GM20431 (cell line): ENCODE measurements around the gene MCC.

Source experiments
- in situ Hi-C: fragments of 300-500 bp; cut with MseI, MboI; formaldehyde crosslinking; loops from one replicate; pipeline ENCODE4 v1.15.0; 2020; ENCODE audit warnings: low sequenced_read_pairs; ENCODE audit not compliant: unreplicated experiment

MCC gene

DNA sequence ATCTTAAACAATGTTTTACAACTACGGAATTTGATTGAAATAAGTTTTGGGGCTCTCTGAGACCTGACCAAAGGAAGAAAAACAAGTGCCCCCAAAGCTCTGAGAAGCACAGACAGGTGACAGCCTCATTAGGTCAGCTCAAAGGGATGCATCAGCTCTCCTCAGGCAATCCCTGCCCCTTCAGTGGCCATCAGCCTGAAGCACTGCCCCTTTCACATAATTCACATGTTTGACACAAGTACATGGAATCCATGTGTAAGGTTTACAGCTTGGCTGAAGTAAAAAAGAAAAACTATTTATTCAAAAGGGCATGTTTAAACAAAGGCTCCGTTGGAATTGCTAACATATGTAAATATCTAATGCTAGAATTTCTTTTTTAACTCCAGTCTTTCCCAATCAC, 109.7 kb downstream of the MCC start:
- in situ Hi-C loops = loop anchor here (25.0 kb wide), 1 partner anchor 234 kb away; no protein-coding TSS in a partner anchor

DNA sequence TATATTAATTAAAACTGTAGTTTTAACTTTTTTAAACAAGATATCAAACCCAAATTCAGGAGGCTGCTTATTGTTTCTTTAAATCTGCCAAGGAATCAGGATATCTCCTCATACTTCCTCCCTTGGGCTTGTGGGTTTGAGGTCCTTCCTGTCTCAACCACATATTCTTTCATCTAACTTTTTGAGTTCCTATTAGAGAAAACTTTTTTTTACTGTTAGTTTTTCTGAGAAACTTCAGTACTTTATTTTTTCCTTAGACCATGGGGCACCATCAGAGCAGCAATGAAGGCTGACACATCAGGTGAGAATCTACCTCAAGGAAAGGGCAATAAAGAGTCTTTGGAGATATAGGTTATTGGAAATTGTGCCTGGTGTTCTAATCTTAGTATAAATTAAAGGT, 110.2 kb downstream of the MCC start:
- in situ Hi-C loops = loop anchor here (25.0 kb wide), 1 partner anchor 234 kb away; no protein-coding TSS in a partner anchor

DNA sequence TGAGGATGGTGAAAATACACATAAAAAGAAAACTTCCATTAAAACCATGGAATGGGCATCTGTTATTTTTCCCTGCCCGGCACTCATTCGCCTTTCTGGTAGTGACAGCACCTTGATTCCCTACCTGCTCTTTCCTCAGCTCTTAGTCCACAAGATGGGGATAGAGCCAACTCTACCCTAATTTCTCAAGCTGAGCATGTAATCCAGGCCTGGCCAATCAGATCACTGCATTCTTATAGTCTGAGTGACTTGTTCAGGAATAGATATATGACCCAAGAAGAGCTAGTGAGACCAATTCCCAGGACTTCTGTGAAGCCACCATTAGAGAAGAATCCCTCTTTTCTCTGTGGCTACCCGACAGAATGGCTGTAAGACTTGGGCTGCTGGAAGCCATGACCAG, 111.6 kb downstream of the MCC start:
- in situ Hi-C loops = loop anchor here (25.0 kb wide), 1 partner anchor 236 kb away; no protein-coding TSS in a partner anchor

DNA sequence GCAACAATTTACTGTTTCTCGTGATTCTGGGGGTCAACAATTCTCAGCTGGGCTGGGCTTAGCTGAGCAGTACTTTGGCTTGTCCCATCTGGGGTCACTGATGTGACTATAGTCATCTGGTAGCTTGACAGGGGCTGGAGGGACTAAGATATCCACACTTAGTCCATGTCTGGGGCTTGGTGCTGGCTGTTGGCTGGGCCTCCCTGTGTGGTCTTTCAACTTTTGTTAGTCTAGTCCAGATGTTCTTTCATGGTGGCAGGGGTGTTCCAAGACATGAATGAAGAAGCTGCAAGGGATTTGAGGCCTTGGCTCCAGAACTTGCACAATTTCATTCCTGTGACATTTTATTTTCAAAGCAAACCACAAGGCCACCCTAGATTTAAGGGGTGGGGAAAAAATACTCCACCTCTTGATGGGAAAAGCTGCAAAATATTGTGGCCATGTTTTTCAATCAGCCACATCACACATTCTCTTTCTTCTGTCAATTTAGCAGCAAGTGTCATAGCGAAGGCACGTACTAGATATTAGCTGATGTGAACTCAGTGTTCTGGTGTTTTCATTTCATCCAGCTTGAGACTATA, 112.7 kb downstream of the MCC start:
- in situ Hi-C loops = loop anchor here (25.0 kb wide), 1 partner anchor 237 kb away; no protein-coding TSS in a partner anchor

DNA sequence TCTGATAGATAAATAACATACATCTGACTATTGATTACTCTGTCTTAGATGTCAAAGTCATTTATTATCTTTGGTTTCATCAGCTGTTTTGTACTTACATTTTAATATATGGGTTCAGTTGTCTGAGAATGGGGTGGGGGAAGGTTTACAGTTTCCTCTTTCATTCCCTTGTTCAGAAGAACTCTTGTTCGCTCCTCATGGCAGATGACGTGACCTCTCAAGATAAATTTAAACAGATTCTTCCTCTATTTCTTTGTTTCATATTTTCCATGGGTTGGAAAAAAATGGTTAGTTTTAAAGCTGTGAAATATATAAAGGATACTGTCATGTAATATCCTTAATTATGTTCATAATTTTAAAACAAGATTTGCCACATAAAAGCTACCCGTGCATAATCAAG, 114.8 kb downstream of the MCC start:
- in situ Hi-C loops = no loop called here

DNA sequence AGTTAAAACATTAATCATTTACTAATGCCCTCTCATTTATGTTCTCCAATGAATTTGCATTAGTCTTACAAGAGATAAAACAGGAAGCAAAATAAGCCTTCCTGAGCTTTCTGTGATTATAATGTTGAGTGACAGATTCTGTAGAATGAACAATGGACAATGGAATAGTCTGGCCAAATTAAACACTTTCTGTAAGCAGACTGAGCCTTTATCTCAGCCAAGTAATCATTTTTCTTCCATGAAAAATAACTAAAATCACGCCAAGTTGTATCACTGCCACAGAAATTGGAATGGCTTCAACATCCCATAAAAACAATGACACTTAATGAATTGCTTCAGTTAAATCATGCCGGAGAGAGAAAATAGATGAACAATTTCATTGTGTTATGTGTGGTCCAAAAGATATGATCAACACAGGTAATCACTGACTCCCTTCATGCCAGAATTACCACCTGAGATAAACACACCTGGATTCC, 116.5 kb downstream of the MCC start:
- in situ Hi-C loops = no loop called here

DNA sequence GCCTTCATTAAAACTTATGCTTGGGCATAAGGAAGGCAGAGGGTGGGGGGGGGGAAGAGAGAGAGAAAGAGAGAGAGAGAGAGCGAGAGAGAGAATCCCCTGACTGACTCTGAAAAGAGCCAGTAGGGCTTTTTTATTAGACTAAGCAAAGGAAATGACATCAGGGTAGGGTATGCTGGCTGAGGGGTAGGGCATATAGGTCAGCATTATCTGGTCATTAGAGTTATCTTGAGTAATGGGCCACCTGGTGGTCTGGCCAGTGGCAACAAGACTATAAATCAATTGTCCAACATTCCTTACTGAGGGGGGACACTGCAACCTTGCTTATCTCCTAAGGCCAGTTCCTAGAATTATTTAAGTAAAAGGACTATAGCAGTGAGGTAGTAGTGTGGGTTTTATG, 120.7 kb downstream of the MCC start:
- in situ Hi-C loops = no loop called here

DNA sequence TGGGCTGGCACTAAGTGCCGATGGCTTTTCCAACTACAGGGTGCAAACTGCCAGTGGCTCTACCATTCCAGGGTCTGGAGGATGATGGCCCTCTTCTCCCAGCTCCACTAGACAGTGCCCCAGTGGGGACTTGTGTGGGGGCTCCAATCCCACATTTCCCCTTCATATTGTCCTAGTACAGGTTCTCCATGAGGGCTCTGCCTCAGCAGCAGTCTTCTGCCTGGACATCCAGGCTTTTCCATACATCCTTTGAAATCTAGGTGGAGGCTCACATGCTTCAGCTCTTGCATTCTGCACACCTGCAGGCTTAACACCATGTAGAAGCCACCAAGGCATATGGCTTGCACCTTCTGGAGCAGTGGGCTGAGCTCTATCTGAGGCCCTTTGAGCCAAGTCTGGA, 123.8 kb downstream of the MCC start:
- in situ Hi-C loops = no loop called here

DNA sequence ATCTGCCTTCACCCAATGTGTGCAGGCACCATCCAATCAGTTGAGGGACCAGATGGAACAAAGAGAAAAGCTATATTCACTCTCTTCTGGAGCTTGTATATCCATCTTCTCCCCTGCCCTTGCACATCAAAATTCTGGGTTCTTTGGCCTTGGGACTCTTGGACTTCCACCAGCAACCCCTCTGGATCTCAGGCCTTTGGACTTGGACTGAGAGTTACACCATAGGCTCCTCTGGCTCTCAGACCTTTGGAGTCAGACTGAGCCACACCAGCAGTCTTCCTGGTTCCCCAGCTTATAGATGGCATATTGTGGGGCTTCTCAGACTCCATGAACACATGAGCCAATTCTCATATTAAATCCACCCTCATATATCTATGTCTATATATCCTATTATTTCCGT, 126.6 kb downstream of the MCC start:
- in situ Hi-C loops = no loop called here

DNA sequence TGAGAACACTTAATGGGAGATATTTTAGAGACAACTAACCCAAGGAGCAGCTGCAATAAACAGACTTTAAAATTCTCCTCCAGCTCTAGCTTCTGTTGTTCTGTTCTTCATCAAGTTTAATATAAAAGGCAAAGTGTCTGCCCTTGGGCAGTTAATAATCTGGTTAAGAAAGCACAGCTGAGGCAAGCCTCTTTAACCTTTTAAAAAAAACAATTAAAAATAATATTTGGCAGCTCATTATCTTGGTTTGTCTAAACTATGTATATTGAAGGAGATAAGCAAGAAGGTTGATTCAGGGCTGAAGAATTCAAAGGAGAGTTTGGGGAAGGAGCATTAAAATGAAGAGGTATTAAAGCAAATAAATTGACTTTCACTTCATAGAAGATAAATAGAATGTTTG, 128.8 kb downstream of the MCC start:
- in situ Hi-C loops = no loop called here

DNA sequence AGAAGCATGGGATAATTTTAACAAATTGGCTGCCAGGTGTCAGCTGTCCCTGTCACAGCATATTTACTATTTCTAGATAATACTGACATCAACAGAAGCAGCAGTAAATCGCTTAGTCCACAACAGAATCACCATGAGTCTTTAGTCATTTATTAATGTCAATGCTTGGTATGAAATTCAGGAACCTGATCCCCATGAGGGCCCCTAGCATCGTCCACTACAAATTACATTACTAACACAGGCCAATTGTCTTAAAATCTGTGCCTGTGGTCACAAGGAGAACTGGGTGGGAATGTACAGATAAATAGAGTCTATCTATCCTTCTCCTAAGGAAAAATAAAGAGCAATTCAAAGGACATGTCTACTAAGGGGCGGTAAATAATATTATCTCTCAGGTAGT, 129.6 kb downstream of the MCC start:
- in situ Hi-C loops = no loop called here

DNA sequence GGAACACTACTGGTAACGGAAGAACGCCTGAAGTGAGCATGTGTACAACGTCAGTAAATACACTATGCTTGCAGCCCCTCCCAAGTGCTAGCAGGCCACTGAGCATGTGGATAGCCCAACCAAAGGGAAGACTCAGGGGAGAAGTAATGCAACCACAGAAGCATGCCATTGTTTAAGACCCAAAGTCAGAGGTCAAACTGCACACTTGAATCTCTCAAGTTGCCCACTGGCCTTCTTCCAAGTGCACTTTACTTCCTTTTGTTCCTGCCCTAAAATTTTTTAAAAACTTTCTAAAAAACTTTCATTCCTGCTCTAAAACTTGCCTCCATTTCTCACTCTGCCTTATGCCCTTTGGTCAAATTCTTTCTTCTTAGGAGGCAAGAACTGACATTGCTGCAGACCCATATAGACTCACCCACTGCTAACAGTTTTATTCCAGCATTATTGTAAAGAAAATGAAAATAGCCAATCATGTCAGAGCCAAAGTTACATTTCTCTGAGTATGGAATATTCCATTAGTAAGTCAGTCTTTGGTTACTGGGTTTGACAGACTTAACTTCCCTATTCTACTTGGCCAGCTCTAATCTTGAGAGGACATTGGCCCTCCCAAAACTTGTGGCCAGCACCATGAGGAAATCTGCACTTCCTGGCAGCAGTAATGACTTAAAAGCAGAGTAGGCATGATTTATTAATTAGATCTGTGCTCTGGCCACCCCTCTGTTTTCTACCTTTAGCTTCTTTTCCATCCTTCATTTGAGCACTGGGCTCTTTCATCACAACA, 130.4 kb downstream of the MCC start:
- in situ Hi-C loops = no loop called here

DNA sequence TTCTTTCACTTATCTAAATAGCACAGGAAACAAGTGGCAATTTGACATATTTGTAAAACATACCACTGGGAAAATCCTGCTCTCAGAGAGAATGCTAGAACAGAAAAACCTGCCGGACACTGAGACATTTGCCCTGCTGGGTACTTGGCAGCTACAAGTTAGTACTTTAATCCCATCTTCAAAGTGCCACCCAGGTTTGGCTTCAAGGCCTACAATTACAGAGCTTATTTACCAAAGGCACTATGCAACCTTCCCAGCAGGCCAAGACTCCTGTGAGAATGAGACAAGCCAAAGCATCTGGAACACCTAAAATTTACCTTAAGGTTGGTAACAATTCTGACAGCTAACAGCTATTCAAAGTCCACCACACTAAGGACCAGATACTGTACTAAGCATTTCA, 131.8 kb downstream of the MCC start:
- in situ Hi-C loops = no loop called here

DNA sequence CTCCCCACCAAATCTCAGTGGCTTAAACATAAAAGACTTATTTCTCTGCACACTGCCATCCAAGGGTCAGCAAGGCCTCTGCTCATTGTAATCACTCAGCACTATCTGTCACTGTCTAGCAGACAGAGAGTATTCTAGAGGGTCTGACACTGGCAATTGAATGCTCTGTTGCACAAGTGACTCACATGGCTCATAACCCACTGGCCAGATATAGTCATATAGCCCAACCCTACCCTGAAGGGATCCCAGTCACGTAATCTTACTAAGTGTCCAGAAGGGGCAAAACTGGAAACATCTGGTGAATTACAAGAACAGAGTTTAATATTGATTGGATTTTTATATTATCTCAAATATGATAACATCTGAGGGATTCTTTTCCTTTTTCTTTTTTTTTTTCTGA, 134.2 kb downstream of the MCC start:
- in situ Hi-C loops = no loop called here

DNA sequence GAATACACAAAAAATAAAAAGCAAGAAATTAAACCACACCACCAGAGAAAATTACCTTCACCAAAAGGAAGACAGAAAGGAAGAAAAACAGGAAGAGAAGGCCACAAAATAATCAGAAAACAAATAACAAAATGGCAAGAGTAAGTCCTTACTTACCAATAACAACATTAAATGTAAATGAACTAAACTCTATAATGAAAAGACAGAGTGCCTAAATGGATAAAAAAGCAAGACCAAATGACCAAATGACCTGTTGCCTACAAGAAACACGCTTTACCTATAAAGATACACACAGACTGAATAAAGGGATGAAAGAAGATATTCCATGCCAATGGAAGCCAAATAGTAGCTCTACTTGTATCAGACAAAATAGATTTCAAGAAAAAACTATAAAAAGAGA, 140.7 kb downstream of the MCC start:
- in situ Hi-C loops = no loop called here

DNA sequence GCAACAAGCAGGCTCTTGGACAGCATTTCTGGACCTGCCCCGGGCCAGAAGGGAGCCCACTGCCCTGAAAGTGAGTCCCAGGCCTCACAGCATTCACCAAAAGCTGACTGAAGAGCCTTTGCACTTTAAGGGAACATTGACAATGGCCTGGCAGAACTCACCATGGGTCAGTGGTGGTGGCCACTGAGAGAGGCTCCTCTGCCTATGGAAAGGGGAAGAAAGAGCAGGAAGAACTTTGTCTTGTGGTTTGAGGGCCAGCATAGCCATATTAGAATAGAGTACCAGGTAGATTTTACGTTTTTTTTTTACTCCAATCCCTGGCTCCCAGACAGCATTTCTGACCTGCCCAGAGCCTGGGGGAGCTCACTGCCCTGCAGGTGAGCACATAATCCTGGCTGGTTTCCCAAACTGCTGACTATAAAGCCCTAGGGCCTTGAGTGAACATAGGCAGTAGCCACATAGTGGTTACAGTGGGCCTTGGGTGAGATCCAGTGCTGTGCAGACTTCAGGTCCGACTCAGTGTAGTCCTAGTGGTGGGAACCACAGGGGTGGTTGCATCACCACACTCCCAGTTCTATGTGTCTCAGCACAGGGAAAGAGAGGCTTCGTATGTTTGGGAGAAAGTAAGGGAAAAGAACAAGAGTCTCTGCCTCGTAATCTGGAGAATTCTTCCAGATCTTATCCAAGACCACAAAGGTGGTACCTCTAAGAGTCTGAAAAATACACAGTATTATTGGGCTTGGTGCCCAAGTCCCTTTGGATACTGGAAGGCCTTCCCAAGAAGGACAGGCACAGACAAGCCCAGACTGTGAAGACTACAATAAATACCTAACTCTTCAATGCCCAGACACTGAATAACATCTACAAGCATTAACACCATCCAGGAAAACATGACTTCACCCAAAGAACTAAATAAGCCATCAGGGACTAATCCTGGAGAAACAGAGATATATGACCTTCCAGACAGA, 143.0 kb downstream of the MCC start:
- in situ Hi-C loops = no loop called here

DNA sequence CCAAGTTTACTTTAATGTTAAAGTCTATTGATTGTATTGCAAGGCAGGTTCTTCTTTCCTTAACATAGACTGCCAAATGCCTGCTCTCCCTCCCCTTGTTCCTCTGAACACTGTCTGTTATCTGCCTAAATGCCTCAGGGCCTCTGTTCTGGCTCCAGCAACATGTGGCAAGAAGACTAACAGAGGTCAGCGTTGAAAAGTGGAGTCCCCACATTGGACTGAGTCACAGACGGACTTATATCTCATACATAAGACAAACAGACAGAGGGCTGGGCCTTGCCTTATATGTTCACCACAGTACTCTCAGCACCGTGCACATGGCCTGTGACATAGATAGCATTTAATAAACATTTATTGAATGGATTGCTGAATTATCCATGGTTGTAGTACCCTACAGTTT, 144.9 kb downstream of the MCC start:
- in situ Hi-C loops = no loop called here

DNA sequence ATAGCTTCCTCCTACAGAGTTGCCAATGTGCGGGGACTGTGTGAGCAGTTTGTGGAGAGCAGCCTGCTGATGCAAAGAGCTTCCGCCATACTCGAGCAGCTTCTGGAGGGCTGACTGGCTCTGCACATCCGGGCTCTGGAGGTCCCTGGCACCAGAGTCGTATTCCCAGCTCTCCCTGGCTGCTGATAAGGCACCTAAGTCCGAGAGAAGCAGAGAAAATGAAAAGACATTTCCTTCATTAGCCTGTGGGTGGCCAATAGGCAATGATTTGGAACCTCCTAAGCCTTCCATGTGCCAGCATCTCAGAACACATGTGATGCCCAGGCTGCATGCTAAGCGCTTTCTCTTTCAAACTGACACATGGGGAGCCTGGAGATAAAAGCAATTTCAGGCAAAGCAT, 147.7 kb downstream of the MCC start:
- in situ Hi-C loops = no loop called here

DNA sequence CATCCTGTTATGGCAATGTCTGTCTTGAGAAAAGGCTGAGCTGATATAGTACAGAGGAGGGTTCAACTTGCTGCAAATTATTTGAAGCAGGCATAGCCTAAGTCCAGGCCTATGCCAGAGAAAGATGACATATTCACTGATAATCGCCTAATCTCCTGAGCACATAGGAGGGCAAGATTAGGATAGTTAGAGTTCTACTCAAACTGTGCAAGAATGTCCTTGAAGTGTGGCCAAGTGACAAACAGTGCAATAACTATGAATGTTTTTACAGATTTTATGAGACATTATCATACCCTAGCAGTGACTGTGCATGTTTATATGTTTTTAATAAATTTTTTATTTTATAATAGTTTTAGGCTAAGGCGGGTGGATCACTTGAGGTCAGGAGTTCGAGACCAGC, 149.6 kb downstream of the MCC start:
- in situ Hi-C loops = no loop called here

DNA sequence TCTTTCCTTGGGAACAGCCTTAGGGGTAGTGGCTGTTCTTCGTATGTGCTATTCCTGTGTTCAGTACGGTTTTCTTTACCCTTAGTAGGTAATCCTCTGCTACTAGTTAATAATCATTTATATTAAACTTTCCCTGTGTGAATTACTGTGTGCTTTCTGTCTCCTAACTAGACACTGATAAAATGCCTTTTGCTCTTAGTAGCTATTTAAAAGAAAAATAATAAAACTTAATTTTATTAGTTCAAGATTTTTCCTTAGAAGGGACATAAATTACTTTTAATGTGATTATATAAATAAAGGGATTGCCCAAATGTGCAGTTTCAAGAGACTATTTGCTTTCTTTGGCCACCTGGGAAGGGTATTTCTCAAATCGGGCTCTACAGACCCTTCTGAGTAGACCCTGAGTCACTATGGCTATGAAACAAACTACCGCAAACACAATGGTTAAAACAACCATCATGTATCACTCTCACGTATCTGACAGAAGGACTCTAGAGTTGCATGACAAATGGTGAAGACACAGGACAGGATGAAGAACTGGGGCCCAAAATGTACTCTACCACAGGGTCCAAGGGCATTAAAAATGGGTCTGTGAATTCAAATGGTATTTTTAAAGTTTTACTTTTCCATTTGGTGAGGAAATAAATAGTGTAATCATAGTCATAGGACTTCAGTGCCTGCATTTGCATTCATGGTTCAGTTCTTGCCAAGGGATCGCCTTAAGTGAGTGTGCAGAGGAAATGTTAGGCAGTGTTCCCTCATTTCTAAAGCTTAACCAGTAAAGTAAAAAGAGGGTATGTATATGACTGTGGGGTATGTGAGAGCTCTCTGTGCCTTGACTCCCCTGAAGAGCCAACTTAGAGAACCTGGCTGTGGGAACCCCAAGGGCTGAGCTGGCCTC, 150.5 kb downstream of the MCC start:
- in situ Hi-C loops = no loop called here
